Neural cell (in vitro differentiated cells): ENCODE measurements around the gene PGA3. TPM values are rescaled to one million over a fixed set of nuclear protein-coding genes. Genes with fewer than 3 reads are reported as not detected.

ENCODE experiments used
- H2AFZ ChIP-seq: fragments of 200-600, 300-800 bp; sonication (generic), shearing (Covaris generic); 2 replicates; pipeline ENCODE4 v1.6.0; 2014; ENCODE audit warnings: low read depth, mild to moderate bottlenecking, antibody characterized with exemption, low read length, moderate library complexity
- H3F3A ChIP-seq: fragments of 200-600 bp; shearing (Covaris generic); 2 replicates; pipeline ENCODE4 v1.6.1; 2016; ENCODE audit warnings: mild to moderate bottlenecking, moderate library complexity, mixed read lengths, antibody characterized with exemption, low read length; ENCODE audit not compliant: insufficient read depth, poor library complexity, severe bottlenecking
- H3K27ac ChIP-seq: fragments of 200-600, 300-800 bp; sonication (generic), shearing (Covaris generic); 2 replicates; pipeline ENCODE4 v1.5.1; 2014; ENCODE audit warnings: mild to moderate bottlenecking, low read length, moderate library complexity
- H3K27me3 ChIP-seq: fragments of 300-800, 200-600 bp; sonication (generic), shearing (Covaris generic); 2 replicates; pipeline ENCODE4 v1.6.0; 2014; ENCODE audit warnings: mild to moderate bottlenecking, low read depth, low read length, moderate library complexity; ENCODE audit not compliant: insufficient read depth
- H3K36me3 ChIP-seq: fragments of 300-800, 200-600 bp; sonication (generic), shearing (Covaris generic); 2 replicates; pipeline ENCODE4 v1.5.1; 2014; ENCODE audit warnings: mild to moderate bottlenecking, antibody characterized with exemption, low read length, moderate library complexity; ENCODE audit not compliant: insufficient read depth
- H3K4me2 ChIP-seq: fragments of 300-800, 200-600 bp; sonication (generic), shearing (Covaris generic); 2 replicates; pipeline ENCODE4 v1.6.0; 2014; ENCODE audit warnings: mild to moderate bottlenecking, low read length
- H3K4me3 ChIP-seq: fragments of 300-800, 200-600 bp; sonication (generic), shearing (Covaris generic); 2 replicates; pipeline ENCODE4 v1.5.1; 2014; ENCODE audit warnings: mild to moderate bottlenecking, low read length, moderate library complexity
- H3K79me2 ChIP-seq: fragments of 200-600 bp; shearing (Covaris generic); replicated peaks from 2 replicates; pipeline ENCODE4 v1.6.0; 2014; ENCODE audit warnings: mild to moderate bottlenecking, low read length, moderate library complexity; ENCODE audit not compliant: insufficient read depth
- H3K9ac ChIP-seq: fragments of 300-800, 200-600 bp; sonication (generic), shearing (Covaris generic); 2 replicates; pipeline ENCODE4 v1.6.1; 2016; ENCODE audit warnings: mild to moderate bottlenecking, low read length, mixed read lengths
- H3K9me2 ChIP-seq: fragments of 200-600 bp; shearing (Covaris generic); 2 replicates; pipeline ENCODE4 v1.6.1; 2016; ENCODE audit warnings: mild to moderate bottlenecking, low read length, mixed read lengths; ENCODE audit not compliant: insufficient read depth
- H3K9me3 ChIP-seq: fragments of 200-600, 300-800 bp; sonication (generic), shearing (Covaris generic); 2 replicates; pipeline ENCODE4 v1.6.1; 2016; ENCODE audit warnings: mild to moderate bottlenecking, mixed run types, low read length, moderate library complexity, mixed read lengths
- H4K20me1 ChIP-seq: fragments of 200-600 bp; shearing (Covaris generic); 2 replicates; pipeline ENCODE4 v1.6.1; 2016; ENCODE audit warnings: mild to moderate bottlenecking, mixed run types; ENCODE audit not compliant: insufficient read depth
- CTCF ChIP-seq: fragments of 450-650 bp; IDR thresholded peaks from 2 replicates; pipeline ENCODE4 v1.5.1; 2014; ENCODE audit warnings: antibody characterized with exemption, mild to moderate bottlenecking, moderate library complexity; ENCODE audit not compliant: poor library complexity, severe bottlenecking
- EP300 ChIP-seq: fragments of 450-650 bp; conservative IDR thresholded peaks from 2 replicates; pipeline ENCODE4 v1.6.1; 2014; ENCODE audit warnings: antibody characterized with exemption, mild to moderate bottlenecking, moderate library complexity; ENCODE audit not compliant: poor library complexity, severe bottlenecking
- EZH2 ChIP-seq: fragments of 200-600, 300-800 bp; shearing (Covaris generic), sonication (generic); IDR thresholded peaks from 2 replicates; pipeline ENCODE4 v1.6.1; 2014; ENCODE audit warnings: antibody characterized with exemption, low read length, borderline replicate concordance, mild to moderate bottlenecking; ENCODE audit not compliant: insufficient read depth, poor library complexity, severe bottlenecking
- MXI1 ChIP-seq: fragments of 450-650 bp; conservative IDR thresholded peaks from 2 replicates; pipeline ENCODE4 v1.6.1; 2014; ENCODE audit warnings: antibody characterized with exemption, mild to moderate bottlenecking; ENCODE audit not compliant: poor library complexity, severe bottlenecking
- POLR2AphosphoS5 ChIP-seq: IDR thresholded peaks from 2 replicates; pipeline ENCODE4 v1.6.1; 2012
- RAD21 ChIP-seq: fragments of 450-650 bp; conservative IDR thresholded peaks from 2 replicates; pipeline ENCODE4 v1.6.1; 2014; ENCODE audit warnings: antibody characterized with exemption, mild to moderate bottlenecking, moderate library complexity
- SMC3 ChIP-seq: fragments of 450-650 bp; conservative IDR thresholded peaks from 2 replicates; pipeline ENCODE4 v1.6.1; 2014; ENCODE audit warnings: antibody characterized with exemption, mild to moderate bottlenecking, moderate library complexity; ENCODE audit not compliant: poor library complexity
- TAF1 ChIP-seq: IDR thresholded peaks from 2 replicates; pipeline ENCODE4 v1.6.1; 2012; ENCODE audit warnings: low read depth
- polyA plus RNA-seq: library from polyadenylated mRNA; depleted of rRNA; stranded (reverse); fragments of >200 nt; gene quantifications from 2 replicates; pipeline ENCODE4 v1.2.3, GENCODE V29; 2014
- TF ChIP-seq, protein P1 (sequence below): IDR thresholded peaks from 2 replicates; pipeline ENCODE4 v1.6.1; 2012; ENCODE audit warnings: borderline replicate concordance

PGA3 gene
- polyA plus RNA-seq, 1 donor from 2014 or later, result not detected

GRCh38 chr11:61171907-61172306 is 31.4 kb upstream of the PGA3 start:
- Histone ChIP-seq H3K9me2 (no peaks in the 10 kb centered on the region), H3K36me3 (no peaks in the 10 kb centered on the region), H3K4me3 (no peak overlapping the region), H3K9ac (no peak overlapping the region), H3K4me2 (no peak overlapping the region), H3F3A (no peaks in the 10 kb centered on the region), H3K27me3 (no peaks in the 10 kb centered on the region), H2AFZ (no peak overlapping the region), H3K27ac (no peak overlapping the region), H4K20me1 (no peaks in the 10 kb centered on the region), H3K9me3 (no peaks in the 10 kb centered on the region), H3K79me2 (no peaks in the 10 kb centered on the region)
- TF ChIP-seq SMC3, result no peak
- TF ChIP-seq CTCF, result no peak
- TF ChIP-seq, protein P1, sequence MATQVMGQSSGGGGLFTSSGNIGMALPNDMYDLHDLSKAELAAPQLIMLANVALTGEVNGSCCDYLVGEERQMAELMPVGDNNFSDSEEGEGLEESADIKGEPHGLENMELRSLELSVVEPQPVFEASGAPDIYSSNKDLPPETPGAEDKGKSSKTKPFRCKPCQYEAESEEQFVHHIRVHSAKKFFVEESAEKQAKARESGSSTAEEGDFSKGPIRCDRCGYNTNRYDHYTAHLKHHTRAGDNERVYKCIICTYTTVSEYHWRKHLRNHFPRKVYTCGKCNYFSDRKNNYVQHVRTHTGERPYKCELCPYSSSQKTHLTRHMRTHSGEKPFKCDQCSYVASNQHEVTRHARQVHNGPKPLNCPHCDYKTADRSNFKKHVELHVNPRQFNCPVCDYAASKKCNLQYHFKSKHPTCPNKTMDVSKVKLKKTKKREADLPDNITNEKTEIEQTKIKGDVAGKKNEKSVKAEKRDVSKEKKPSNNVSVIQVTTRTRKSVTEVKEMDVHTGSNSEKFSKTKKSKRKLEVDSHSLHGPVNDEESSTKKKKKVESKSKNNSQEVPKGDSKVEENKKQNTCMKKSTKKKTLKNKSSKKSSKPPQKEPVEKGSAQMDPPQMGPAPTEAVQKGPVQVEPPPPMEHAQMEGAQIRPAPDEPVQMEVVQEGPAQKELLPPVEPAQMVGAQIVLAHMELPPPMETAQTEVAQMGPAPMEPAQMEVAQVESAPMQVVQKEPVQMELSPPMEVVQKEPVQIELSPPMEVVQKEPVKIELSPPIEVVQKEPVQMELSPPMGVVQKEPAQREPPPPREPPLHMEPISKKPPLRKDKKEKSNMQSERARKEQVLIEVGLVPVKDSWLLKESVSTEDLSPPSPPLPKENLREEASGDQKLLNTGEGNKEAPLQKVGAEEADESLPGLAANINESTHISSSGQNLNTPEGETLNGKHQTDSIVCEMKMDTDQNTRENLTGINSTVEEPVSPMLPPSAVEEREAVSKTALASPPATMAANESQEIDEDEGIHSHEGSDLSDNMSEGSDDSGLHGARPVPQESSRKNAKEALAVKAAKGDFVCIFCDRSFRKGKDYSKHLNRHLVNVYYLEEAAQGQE, result no peak
- TF ChIP-seq EP300, result no peak
- no peak for TF ChIP-seq TAF1
- no peak for TF ChIP-seq MXI1
- no peak for TF ChIP-seq POLR2AphosphoS5
- TF ChIP-seq RAD21, result no peak
- no peak for TF ChIP-seq EZH2

- Histone ChIP-seq H3K27ac (no peak overlapping the region), H3K79me2 (no peaks in the 10 kb centered on the region), H3K9ac (no peak overlapping the region), H3F3A (no peaks in the 10 kb centered on the region), H3K4me2 (no peak overlapping the region), H3K27me3 (no peaks in the 10 kb centered on the region), H4K20me1 (no peaks in the 10 kb centered on the region), H3K4me3 (no peak overlapping the region), H2AFZ (no peak overlapping the region), H3K9me2 (no peaks in the 10 kb centered on the region), H3K36me3 (no peaks in the 10 kb centered on the region), H3K9me3 (no peaks in the 10 kb centered on the region)
- TF ChIP-seq CTCF (no peak), SMC3 (no peak), TAF1 (no peak), RAD21 (no peak), POLR2AphosphoS5 (no peak), EP300 (no peak), EZH2 (no peak), MXI1 (no peak)
- TF ChIP-seq, protein P1, result no peak
Measured at GRCh38 chr11:61172356-61172755, 31.0 kb upstream of the PGA3 start.
